Measurements from ENCODE around the gene NIPAL3. TPM values are rescaled to one million over a fixed set of nuclear protein-coding genes. Genes with fewer than 3 reads are reported as not detected.

NIPAL3 gene
- total RNA-seq, 1 experiment from 2014 or later = 7.7 TPM

DNA sequence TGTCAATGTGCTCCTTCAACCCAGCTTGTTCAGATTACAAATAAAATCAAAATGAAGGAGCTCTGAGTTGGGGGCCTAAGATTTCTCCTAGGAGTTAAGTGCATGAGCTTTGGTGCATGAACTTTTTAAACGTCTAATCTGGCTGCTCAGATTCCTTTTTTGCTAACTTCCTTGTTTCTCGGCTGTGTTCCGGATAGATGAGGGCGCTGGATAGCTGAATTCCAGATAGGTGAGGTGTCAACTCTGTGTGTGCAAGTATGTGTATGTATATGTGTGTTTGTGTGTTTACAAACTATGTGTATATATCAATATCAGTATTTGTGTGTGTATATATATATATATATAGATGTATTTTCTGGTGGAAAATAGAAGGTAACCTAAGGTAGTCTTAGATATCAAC, 49.5 kb downstream of the NIPAL3 start:
- Histone ChIP-seq H3K23ac (ENCODE audit: insufficient read length, low read depth, low read length) (no peak overlapping the region), H2BK12ac (ENCODE audit: insufficient read length, low read depth, low read length) (no peak overlapping the region), H2BK15ac (ENCODE audit: low read depth, low read length) (no peak overlapping the region), H3K27me3 (ENCODE audit: insufficient read depth, low read length) (no peaks in the 10 kb centered on the region), H3K23me2 (ENCODE audit: insufficient read length, low read depth, low read length, poor library complexity, severe bottlenecking) (peaks cover 5% of the 10 kb centered on the region), H3K79me2 (ENCODE audit: insufficient read depth, low read length) (no peaks in the 10 kb centered on the region), H3K56ac (ENCODE audit: insufficient read length, low read depth, low read length) (no peak overlapping the region), H2BK5ac (ENCODE audit: insufficient read length, low read length) (no peak overlapping the region), H2AK5ac (ENCODE audit: insufficient read length, low read length) (no peak overlapping the region), H3K18ac (ENCODE audit: insufficient read length, low read depth, low read length) (no peak overlapping the region), H3K9ac (ENCODE audit: extremely low read depth, insufficient read length, low read length) (no peak overlapping the region), H3T11ph (ENCODE audit: low read length) (no peak overlapping the region), H2BK120ac (ENCODE audit: low read depth, low read length, poor library complexity, severe bottlenecking) (no peak overlapping the region), H2AFZ (ENCODE audit: low read length) (no peak overlapping the region), H3K27ac (ENCODE audit: insufficient read length, low read depth, low read length) (no peak overlapping the region), H4K5ac (ENCODE audit: insufficient read length, low read depth, low read length) (no peak overlapping the region), H4K20me1 (ENCODE audit: control insufficient read depth, insufficient read depth, insufficient read length) (no peaks in the 10 kb centered on the region), H3K4me2 (ENCODE audit: insufficient read depth, insufficient read length, low read length) (peak overlapping the region; percentile 49), H4K8ac (replicated peaks; ENCODE audit: insufficient read length, low read depth, low read length) (no peak overlapping the region), H3K14ac (ENCODE audit: insufficient read depth, low read length) (no peak overlapping the region), H3K79me1 (ENCODE audit: insufficient read depth, low read depth, low read length, poor library complexity, severe bottlenecking) (no peaks in the 10 kb centered on the region), H3K9me3 (ENCODE audit: control insufficient read depth, low read depth, low read length) (no peaks in the 10 kb centered on the region), H3K4ac (ENCODE audit: low read depth, low read length) (no peak overlapping the region), H2BK20ac (ENCODE audit: low read depth, low read length, poor library complexity, severe bottlenecking) (no peak overlapping the region), H3K4me1 (ENCODE audit: insufficient read depth, low read length) (peaks cover 2% of the 10 kb centered on the region; the same call in 1 of the 2 replicates), H4K91ac (ENCODE audit: insufficient read length, low read depth, low read length) (no peak overlapping the region)
- Mint-ChIP-seq H3K27ac (peak overlapping the region in 2 of 3 experiments; percentile 64 to 93; a peak in 4 of 7 replicates), H3K9me3 (peaks cover 2 to 4% of the 10 kb centered on the region in 2 experiments; a peak in 2 of 5 replicates), H3K4me1 (peaks cover 47 to 51% of the 10 kb centered on the region in 2 experiments), H3K27me3 (ENCODE audit: low read depth) (no peaks in the 10 kb centered on the region; the same call in 1 of the 2 replicates), H3K4me3 (peak overlapping the region; percentile 26 to 75; a peak in 4 of 5 replicates), H3K36me3 (ENCODE audit: insufficient read depth in 1 of 3, low read depth in 3 of 3) (peaks cover 5 to 11% (median 6%) of the 10 kb centered on the region in 3 experiments; a peak in 5 of 7 replicates)
- no peak for DNase-seq
- WGBS (ENCODE audit: extremely low coverage, insufficient read length, low lambda C conversion rate) = no CpG with 5 or more reads among the region's 4 CpGs
- TF ChIP-seq, protein P1, sequence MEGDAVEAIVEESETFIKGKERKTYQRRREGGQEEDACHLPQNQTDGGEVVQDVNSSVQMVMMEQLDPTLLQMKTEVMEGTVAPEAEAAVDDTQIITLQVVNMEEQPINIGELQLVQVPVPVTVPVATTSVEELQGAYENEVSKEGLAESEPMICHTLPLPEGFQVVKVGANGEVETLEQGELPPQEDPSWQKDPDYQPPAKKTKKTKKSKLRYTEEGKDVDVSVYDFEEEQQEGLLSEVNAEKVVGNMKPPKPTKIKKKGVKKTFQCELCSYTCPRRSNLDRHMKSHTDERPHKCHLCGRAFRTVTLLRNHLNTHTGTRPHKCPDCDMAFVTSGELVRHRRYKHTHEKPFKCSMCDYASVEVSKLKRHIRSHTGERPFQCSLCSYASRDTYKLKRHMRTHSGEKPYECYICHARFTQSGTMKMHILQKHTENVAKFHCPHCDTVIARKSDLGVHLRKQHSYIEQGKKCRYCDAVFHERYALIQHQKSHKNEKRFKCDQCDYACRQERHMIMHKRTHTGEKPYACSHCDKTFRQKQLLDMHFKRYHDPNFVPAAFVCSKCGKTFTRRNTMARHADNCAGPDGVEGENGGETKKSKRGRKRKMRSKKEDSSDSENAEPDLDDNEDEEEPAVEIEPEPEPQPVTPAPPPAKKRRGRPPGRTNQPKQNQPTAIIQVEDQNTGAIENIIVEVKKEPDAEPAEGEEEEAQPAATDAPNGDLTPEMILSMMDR (conservative IDR thresholded peaks at IDR 0.05) = no peak

Data from H9 (cell line).